NT2/D1 (cell line): ENCODE measurements around the gene TEX2.

ENCODE experiments used
- DNase-seq: peaks from one replicate; pipeline ENCODE4 v3.0.0-alpha.2; 2011; ENCODE audit warnings: low read depth, low spot score
- H3K27me3 ChIP-seq: 2 replicates; pipeline ENCODE4 v1.6.0; 2011; ENCODE audit warnings: mild to moderate bottlenecking; ENCODE audit not compliant: insufficient read length, insufficient read depth
- H3K36me3 ChIP-seq: 2 replicates; pipeline ENCODE4 v1.6.1; 2011; ENCODE audit warnings: mild to moderate bottlenecking, low read length, mixed read lengths; ENCODE audit not compliant: insufficient read depth, insufficient read length
- H3K4me1 ChIP-seq: 2 replicates; pipeline ENCODE4 v1.5.1; 2011; ENCODE audit not compliant: insufficient read depth, insufficient read length
- H3K4me3 ChIP-seq: 2 replicates; pipeline ENCODE4 v1.5.1; 2011; ENCODE audit warnings: low read depth; ENCODE audit not compliant: insufficient read length
- H3K9ac ChIP-seq: 2 replicates; pipeline ENCODE4 v1.6.0; 2011; ENCODE audit warnings: low read depth; ENCODE audit not compliant: insufficient read length
- H3K9me3 ChIP-seq: 2 replicates; pipeline ENCODE4 v1.5.1; 2011; ENCODE audit warnings: mild to moderate bottlenecking, low read length; ENCODE audit not compliant: insufficient read depth
- SUZ12 ChIP-seq: IDR thresholded peaks from 2 replicates; pipeline ENCODE4 v1.6.1; 2011; ENCODE audit not compliant: insufficient read length, insufficient read depth; ENCODE audit errors: extremely low read depth
- YY1 ChIP-seq: IDR thresholded peaks from 2 replicates; pipeline ENCODE4 v1.6.1; 2011; ENCODE audit not compliant: insufficient read length, insufficient read depth
- ZNF274 ChIP-seq: IDR thresholded peaks from 2 replicates; pipeline ENCODE4 v1.6.1; 2011; ENCODE audit warnings: mild to moderate bottlenecking, low read depth, low read length

Gene TEX2

DNA sequence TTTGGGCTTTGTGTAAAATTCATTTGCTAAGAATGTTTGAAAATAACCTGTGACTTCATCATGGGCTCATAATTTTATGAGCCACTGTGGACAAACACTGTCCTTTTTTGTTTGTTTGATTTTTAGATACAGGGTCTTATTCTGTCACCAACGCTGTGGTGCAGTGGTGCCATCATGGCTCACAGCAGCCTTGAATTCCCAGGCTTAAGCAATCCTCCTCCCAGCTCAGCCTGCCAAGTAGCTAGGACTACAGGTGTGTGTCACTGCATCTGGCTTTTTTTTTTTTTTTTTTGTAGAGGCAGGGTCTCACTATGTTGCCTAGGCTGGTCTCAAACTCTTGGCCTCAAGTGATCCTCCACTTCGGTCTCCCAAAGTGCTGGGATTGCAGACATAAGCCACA, 8.3 kb downstream of the TEX2 start:
- TF ChIP-seq ZNF274, result no peak
- TF ChIP-seq SUZ12, result no peak
- no peak for TF ChIP-seq YY1
- H3K4me1 ChIP-seq, result no peaks in the 10 kb centered on the region
- H3K36me3 ChIP-seq, result no peaks in the 10 kb centered on the region
- no peak overlapping the region for H3K9ac ChIP-seq
- H3K27me3 ChIP-seq, result no peaks in the 10 kb centered on the region
- DNase-seq, result no peak
- H3K4me3 ChIP-seq, result no peak overlapping the region
- no peaks in the 10 kb centered on the region for H3K9me3 ChIP-seq

DNA sequence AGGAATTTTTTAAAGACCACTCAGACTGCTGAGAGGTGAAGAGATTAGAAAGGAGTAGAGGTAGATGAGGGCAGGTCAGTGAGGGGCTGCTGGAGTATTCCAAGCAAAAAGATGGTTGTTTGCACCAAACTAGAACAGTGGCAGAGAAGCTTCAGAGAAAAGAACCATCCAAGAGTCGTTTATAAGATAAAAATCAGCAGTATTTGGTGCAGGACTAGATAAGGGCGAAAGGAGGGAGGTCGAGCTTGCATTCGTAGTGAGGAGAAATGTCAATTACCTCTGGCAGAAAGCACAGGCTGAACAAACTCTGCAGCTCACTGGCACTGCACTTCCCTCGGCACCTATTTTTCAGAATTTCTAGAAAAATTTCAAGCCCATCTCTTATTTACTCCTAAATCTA, 9.6 kb downstream of the TEX2 start:
- DNase-seq, result no peak

DNA sequence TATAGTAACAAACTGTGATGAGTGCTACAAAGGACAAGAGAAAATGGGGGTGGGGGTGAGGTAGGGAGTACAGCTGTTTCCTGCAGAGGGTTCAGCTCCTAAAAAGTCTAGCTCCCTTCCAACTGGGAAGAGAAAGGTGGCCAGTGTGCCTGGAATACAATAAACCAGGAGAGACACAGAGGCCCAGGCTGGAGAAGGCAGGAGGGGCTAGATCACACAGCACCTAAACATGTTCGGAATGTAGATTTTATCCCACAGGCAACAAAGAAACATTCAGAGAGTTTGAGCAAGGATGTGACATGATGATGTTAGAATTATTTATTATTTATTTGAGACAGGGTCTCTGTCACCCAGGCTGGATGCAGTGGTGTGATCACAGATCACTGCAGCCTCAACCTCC, 10.2 kb downstream of the TEX2 start:
- Histone ChIP-seq H3K4me1 (no peaks in the 10 kb centered on the region), H3K9me3 (no peaks in the 10 kb centered on the region), H3K36me3 (no peaks in the 10 kb centered on the region), H3K4me3 (no peak overlapping the region), H3K27me3 (no peaks in the 10 kb centered on the region), H3K9ac (no peak overlapping the region)
- TF ChIP-seq ZNF274 (no peak), YY1 (no peak), SUZ12 (no peak)
- no peak for DNase-seq

More for the DNA sequence above, 9.6 kb downstream of the TEX2 start:
- Histone ChIP-seq H3K9ac (no peak overlapping the region), H3K4me3 (no peak overlapping the region), H3K36me3 (no peaks in the 10 kb centered on the region), H3K9me3 (no peaks in the 10 kb centered on the region), H3K4me1 (no peaks in the 10 kb centered on the region), H3K27me3 (no peaks in the 10 kb centered on the region)
- no peak for TF ChIP-seq ZNF274
- no peak for TF ChIP-seq SUZ12
- no peak for TF ChIP-seq YY1

DNA sequence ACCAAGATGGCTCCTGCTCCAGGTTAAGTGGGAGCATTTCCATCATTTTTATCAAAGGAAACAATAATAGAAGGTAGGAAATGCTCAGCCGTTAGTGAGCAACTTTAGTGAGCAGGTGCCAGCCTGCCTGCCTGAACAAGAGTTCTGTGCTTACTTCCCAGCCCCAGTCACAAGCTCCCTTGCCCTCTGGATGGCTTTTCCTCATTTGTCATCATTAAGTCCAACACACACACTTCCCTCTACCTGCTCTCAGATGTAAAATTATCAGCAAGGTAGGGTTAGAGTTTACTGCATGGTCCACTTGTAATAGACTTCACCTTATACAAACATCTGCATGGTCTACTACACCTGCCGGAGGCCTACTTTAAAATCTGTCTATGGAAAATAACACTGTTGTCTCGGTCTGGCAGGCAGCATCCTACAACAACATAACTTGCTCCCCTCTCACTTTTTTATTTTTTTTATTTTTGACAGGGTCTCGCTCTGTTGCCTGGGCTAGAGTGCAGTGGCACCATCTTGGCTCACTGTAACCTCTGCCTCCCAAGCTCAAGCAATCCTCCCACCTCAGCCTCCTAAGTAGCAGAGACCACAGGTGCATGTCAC, 12.7 kb downstream of the TEX2 start:
- no peak for TF ChIP-seq YY1
- no peak for TF ChIP-seq ZNF274
- TF ChIP-seq SUZ12, result no peak
- Histone ChIP-seq H3K27me3 (no peaks in the 10 kb centered on the region), H3K9me3 (no peaks in the 10 kb centered on the region), H3K9ac (no peak overlapping the region), H3K4me3 (no peak overlapping the region), H3K4me1 (no peaks in the 10 kb centered on the region), H3K36me3 (no peaks in the 10 kb centered on the region)
- DNase-seq, result no peak

DNA sequence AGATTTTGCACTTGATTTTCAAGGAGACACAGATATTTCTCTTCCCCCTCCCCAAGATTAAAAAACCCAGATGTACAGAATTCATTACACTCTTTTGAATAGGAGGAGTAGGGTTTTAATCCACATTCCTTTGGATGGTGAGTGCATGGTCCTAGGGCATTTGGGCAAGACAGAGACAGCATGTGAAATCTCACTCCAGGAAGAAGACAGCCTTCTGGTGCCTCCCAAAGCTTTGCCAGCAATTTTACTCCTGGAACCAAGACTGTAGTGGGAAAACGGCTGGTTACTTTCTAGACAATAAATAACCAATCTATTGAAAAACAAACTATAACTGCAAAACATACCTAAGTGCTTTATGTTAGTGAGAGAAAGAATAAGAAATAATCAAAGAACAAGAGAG, 15.2 kb downstream of the TEX2 start:
- no peaks in the 10 kb centered on the region for H3K9me3 ChIP-seq

DNA sequence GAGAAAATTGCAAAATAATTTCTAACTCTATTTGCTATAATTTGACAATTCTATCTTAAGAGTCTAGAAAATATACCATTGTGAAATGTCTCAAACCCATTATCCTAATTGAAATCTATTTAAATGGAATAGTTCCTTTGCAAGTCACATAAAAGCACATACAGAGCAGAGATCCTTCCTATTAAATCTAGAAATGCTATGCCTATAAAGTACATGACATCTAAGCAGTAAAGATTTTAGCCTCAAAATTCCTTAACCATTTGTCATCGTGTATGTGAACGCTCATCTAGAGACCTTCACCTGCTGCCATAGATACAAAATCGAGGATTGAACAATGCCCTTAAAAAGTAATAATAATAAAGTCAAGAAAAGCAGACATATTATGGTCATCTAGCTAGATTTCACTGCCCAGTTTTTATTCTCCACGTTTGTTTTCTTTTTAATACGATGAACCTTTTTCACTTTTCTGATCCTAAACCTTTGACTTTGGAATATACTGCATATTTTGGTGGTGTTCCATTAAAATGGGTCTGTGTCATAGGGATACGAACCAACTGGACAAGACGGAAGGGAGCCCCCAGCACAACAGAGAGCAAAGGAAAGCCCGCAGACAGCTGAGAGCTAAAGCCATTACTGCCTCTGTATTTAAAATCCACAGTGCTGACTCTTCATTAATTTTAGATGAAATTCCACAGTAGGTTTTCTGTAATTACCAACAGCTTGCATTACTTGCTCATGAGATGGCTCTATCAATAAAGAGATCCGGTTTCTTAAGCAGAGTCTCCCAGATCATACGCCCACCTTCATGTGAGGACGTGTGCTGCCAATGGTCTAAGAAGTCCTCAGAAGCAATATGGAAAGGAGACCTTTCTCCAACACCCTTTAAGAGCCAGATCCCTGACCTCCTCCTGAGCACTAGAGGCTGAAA, 17.6 kb downstream of the TEX2 start:
- Histone ChIP-seq H3K27me3 (no peaks in the 10 kb centered on the region), H3K36me3 (no peaks in the 10 kb centered on the region), H3K9ac (no peak overlapping the region), H3K4me3 (no peak overlapping the region), H3K9me3 (no peaks in the 10 kb centered on the region), H3K4me1 (peaks cover 3% of the 10 kb centered on the region)
- no peak for TF ChIP-seq ZNF274
- TF ChIP-seq SUZ12, result no peak
- no peak for TF ChIP-seq YY1
- DNase-seq, result no peak

More for the DNA sequence above, 15.2 kb downstream of the TEX2 start:
- no peak for TF ChIP-seq ZNF274
- TF ChIP-seq SUZ12, result no peak
- no peak for TF ChIP-seq YY1
- Histone ChIP-seq H3K4me1 (no peaks in the 10 kb centered on the region), H3K4me3 (no peak overlapping the region), H3K36me3 (no peaks in the 10 kb centered on the region), H3K9ac (no peak overlapping the region), H3K27me3 (no peaks in the 10 kb centered on the region)
- DNase-seq, result no peak

DNA sequence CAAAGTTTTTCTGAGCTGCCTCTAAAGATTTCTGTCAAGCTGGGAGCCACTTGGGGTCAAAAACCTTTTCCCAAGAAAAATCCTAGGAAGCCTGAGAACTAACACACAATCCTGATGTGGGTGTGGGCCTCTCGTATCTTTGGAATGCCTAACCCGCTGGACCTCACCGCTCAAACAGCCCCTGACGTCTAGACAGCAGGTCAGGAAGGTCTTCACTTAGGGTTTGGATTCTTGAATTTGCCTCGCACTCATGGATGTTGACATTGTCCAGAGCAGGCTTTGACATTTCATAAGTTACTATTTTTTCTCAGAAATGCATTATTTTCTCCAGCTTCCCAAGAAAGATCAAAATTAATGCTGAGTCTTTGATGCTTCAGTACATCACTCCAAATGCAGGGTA, 18.9 kb downstream of the TEX2 start:
- no peaks in the 10 kb centered on the region for H3K27me3 ChIP-seq
- peaks cover 3% of the 10 kb centered on the region for H3K4me1 ChIP-seq
- no peak for DNase-seq
- H3K4me3 ChIP-seq, result no peak overlapping the region
- H3K9ac ChIP-seq, result no peak overlapping the region
- TF ChIP-seq YY1 (no peak), SUZ12 (no peak), ZNF274 (no peak)
- no peaks in the 10 kb centered on the region for H3K9me3 ChIP-seq
- no peaks in the 10 kb centered on the region for H3K36me3 ChIP-seq
